HG03558 (cell line): Measurements from ENCODE around the gene HP1BP3.

Source experiments
- ATAC-seq: cut with Tn5 transposase; IDR thresholded peaks from one replicate; pipeline ENCODE4 v1.9.1; 2021; ENCODE audit warnings: moderate number of reproducible peaks; ENCODE audit not compliant: unreplicated experiment; ENCODE audit errors: extremely low read depth

Gene HP1BP3

DNA sequence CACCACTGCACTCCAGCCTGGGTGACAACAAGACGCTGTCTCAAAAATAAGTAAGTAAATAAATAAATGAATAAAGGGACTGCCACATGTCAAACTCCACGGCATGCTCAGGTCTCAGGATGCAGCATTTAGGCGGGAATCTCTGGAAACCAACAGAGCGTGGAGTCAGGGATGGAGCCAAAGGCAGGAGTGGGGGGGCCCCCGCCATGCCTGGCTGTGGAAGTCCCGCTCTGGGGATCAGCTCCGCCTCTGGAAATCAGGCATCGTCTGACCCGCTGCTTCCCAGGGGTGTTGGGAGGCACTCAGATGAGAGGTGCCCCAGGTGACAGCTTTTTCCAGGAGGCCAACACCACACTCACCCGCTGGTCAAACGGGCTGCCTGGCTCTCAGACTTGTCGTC, 89.5 kb downstream of the HP1BP3 start:
- no peak for ATAC-seq

DNA sequence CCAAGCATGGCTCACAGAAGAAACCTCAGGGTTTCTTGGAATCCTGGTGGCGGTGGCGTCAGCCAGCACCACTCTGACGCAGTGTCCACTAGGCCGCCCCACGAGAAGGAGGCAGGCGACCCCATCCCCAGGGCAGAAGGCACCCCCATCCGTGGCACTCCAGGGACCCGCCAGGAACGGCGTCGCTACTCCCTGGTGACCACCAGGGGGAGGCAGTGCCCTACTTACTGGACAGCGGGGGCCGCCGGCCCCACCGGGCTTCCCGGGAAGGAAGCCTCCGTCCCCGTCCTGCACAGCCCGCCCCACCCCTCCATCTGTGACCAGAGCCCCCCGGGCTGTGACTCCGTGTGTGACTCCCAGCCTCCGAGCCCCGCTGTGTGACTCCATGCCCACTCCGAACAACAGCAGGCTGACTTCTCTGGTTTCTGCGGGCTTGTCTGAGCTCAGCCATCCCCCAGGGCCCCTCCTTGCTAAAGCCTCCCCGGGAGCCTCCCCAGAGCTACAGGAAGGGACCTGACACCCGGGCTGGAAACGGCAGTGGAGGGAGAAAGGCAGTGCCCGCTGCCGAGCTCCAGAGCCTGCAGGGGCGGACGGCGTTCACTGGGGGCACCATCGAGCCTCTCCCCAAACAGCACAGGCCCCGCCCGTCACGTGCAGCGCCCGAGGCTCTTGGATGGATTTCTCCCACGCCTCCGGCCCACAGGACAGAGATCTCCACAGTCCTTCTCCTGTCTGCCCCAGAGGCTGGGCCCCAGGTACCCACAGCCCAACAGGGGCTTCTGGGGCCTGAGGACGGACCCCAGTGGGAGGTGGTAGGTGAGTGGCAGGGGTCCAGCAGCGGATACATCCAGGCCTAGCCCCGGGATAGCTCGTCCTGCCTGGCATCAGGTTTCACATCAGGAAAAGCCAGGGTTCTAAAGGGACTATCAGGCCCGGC, 90.4 kb downstream of the HP1BP3 start:
- ATAC-seq, result no peak

DNA sequence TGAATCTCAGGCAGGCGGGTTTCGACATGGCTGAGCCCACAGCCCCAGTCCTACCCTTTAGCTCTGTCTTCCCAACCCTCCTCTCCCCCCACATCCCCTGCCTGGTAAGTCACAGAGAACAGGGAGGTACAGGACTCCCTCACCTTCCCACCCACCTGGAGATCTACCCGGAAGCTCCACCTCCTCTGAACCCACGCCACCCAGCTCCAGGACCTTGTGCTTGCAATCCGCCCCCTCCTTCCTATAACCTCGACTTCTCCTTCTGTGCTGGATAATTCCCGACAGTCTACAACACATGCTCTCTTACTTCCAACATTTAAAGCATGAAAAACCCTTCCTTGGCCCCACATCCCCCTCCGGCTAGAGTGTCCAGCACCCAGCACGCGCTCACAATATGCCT, 91.6 kb downstream of the HP1BP3 start:
- no peak for ATAC-seq

DNA sequence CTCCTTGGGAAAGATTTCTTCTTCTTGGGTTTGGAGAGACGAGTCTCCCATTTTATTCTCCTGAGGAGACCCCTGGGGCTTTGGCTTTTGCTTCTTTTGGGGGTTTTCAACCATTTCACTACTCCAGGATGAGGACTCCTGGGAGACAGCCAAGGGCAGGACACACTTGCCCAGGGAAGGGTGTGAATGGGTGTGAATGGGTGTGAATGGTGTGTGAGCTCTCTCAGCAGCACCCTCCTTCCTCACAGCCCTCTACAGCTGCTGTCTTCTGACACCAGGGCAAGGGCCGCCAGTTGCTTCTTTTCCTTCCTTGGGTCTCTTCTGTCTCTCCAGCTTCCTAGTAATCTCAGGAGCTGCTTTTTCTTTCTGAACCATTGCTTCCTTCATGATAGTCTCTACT, 93.5 kb downstream of the HP1BP3 start:
- no peak for ATAC-seq
